Spleen (tissue), 3 donors: ENCODE measurements around the gene JTB.
A peak's percentile ranks its signal among the peaks of the same experiment; 100 is the strongest.

Experiments
- POLR2A ChIP-seq, 3 donors: fragments of 450-650 bp; IDR thresholded peaks; one replicate each; pipeline ENCODE4 v1.5.1; 2017; ENCODE audit warnings: antibody characterized with exemption in 3 of 3, mild to moderate bottlenecking in 1 of 3
- POLR2AphosphoS5 ChIP-seq, 3 donors: sonication (generic); formaldehyde crosslinking; IDR thresholded peaks; one replicate each; pipeline ENCODE4 v1.5.1; 2017; ENCODE audit warnings: antibody characterized with exemption in 3 of 3

DNA sequence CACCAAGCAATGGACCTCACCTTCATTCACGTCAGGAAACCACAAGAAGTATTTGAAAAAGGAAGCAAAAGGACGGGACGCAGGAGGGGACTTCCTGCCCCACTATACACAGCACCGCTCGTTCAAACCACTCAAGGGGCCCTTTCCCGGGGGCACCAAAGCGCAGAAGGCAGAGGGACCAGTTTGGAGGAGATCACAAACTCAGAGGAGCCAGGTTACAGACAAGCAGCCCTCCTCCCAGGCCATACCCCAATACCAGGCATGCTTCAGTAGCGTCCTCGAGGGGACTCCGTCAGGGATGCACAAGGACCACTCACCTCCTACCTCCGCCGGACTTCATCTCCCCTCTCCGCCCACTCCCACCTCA lies 19.7 kb downstream of the JTB start:
- peak in 1 of 3 donors; percentile 18 for TF ChIP-seq POLR2A (IDR thresholded peaks at IDR 0.05)
- peak in 1 of 3 donors; percentile 46 for TF ChIP-seq POLR2AphosphoS5 (IDR thresholded peaks at IDR 0.05)
